NT2/D1 (cell line): Measurements from ENCODE around the gene ARSJ.
"Not testable (repeated sequence)": the region's sequence is repeated elsewhere in the genome, so short reads cannot be mapped to it uniquely, and the experiment has no call there.

Experiments
- DNase-seq: peaks from one replicate; pipeline ENCODE4 v3.0.0-alpha.2; 2011; ENCODE audit warnings: low read depth, low spot score
- H3K27me3 ChIP-seq: 2 replicates; pipeline ENCODE4 v1.6.0; 2011; ENCODE audit warnings: mild to moderate bottlenecking; ENCODE audit not compliant: insufficient read length, insufficient read depth
- H3K36me3 ChIP-seq: 2 replicates; pipeline ENCODE4 v1.6.1; 2011; ENCODE audit warnings: mild to moderate bottlenecking, low read length, mixed read lengths; ENCODE audit not compliant: insufficient read depth, insufficient read length
- H3K4me1 ChIP-seq: 2 replicates; pipeline ENCODE4 v1.5.1; 2011; ENCODE audit not compliant: insufficient read depth, insufficient read length
- H3K4me3 ChIP-seq: 2 replicates; pipeline ENCODE4 v1.5.1; 2011; ENCODE audit warnings: low read depth; ENCODE audit not compliant: insufficient read length
- H3K9ac ChIP-seq: 2 replicates; pipeline ENCODE4 v1.6.0; 2011; ENCODE audit warnings: low read depth; ENCODE audit not compliant: insufficient read length
- H3K9me3 ChIP-seq: 2 replicates; pipeline ENCODE4 v1.5.1; 2011; ENCODE audit warnings: mild to moderate bottlenecking, low read length; ENCODE audit not compliant: insufficient read depth
- SUZ12 ChIP-seq: IDR thresholded peaks from 2 replicates; pipeline ENCODE4 v1.6.1; 2011; ENCODE audit not compliant: insufficient read length, insufficient read depth; ENCODE audit errors: extremely low read depth
- YY1 ChIP-seq: IDR thresholded peaks from 2 replicates; pipeline ENCODE4 v1.6.1; 2011; ENCODE audit not compliant: insufficient read length, insufficient read depth
- ZNF274 ChIP-seq: IDR thresholded peaks from 2 replicates; pipeline ENCODE4 v1.6.1; 2011; ENCODE audit warnings: mild to moderate bottlenecking, low read depth, low read length

ARSJ gene

DNA sequence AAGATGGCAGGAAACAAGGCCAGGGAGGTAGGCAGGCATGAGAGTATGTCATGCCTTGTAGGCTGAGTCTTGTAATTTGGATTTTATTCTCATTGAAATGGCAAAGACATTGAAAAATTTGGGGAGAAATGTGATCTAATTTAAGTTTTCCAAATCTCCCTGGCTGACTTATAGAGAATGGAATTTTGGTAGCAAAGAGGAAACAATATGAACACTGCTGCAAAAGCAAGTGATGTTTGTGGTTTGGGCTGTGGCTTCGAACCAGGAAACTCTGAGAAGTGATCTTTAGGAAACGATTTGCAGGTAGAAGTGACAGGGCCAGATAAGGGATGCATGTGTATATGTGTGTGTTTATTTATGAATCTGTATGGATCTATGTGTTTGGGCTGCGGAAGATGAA lies 35.6 kb downstream of the ARSJ start:
- no peak for TF ChIP-seq YY1
- TF ChIP-seq SUZ12: no peak
- no peak for TF ChIP-seq ZNF274
- Histone ChIP-seq H3K27me3 (no peaks in the 10 kb centered on the region), H3K9ac (no peak overlapping the region), H3K4me1 (no peaks in the 10 kb centered on the region), H3K9me3 (no peaks in the 10 kb centered on the region), H3K36me3 (no peaks in the 10 kb centered on the region), H3K4me3 (no peak overlapping the region)
- no peak for DNase-seq

DNA sequence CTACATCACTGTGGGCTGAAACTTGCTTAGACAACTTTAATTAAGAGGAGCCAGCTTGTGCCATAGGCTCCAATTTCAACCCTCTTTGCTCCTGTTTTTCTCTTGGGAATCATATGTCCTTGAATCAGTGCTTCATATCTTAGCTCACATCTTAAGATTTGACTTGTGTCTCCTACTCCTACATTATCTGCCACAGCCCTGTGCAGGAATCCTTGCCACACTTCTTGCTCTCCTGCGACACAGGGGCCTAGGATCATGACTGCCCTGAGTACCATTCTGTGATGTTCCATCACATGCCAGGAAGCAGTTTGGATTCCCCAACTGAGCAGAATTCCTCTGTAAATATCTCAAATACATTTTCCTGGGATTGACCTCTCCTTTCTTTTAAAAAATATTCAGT lies 36.4 kb downstream of the ARSJ start:
- no peaks in the 10 kb centered on the region for H3K36me3 ChIP-seq
- H3K4me1 ChIP-seq: no peaks in the 10 kb centered on the region
- no peak overlapping the region for H3K4me3 ChIP-seq
- no peak overlapping the region for H3K9ac ChIP-seq
- H3K9me3 ChIP-seq: no peaks in the 10 kb centered on the region
- TF ChIP-seq YY1 (no peak), SUZ12 (no peak)
- DNase-seq: no peak
- no peaks in the 10 kb centered on the region for H3K27me3 ChIP-seq

DNA sequence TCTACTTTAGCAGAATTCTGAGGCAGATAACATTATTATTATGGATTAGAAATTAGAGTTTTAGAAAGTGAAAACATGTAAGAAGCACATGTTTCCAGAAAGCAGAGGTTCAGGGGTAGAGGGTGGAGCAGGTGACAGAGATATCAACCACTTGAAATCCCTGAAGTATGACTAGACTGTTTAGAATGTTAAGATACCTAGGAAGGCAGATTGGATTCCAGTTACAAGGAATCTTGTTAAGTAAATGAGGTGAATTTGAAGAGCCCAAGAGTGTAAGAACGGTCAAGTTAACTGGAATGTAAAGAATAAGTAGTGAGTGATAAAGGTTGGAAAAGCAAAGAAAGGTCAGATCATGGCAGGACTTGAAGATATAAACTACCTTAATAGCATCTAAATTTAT lies 37.6 kb downstream of the ARSJ start:
- H3K36me3 ChIP-seq: no peaks in the 10 kb centered on the region
- no peaks in the 10 kb centered on the region for H3K4me1 ChIP-seq
- no peak overlapping the region for H3K4me3 ChIP-seq
- H3K9me3 ChIP-seq: no peaks in the 10 kb centered on the region
- TF ChIP-seq ZNF274: no peak
- TF ChIP-seq SUZ12: no peak
- TF ChIP-seq YY1: no peak
- H3K27me3 ChIP-seq: no peaks in the 10 kb centered on the region
- no peak for DNase-seq
- no peak overlapping the region for H3K9ac ChIP-seq

DNA sequence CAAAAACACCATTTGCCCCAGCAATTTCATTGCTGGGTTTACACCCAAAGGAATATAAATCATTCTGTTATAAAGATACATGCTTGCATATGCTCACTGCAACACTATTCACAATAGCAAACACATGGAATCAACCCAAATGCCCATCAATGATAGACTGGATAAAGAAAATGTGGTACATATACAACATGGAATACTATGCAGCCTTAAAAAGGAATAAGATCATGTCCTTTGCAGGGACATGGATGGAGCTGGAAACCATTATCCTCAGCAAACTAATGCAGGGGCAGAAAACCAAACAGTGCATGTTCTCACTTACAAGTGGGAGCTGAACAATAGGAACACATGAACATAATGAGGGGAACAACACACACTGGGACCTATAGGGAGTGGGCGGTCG lies 39.3 kb downstream of the ARSJ start:
- not testable (repeated sequence) for DNase-seq, H3K9me3 ChIP-seq, H3K4me1 ChIP-seq, H3K27me3 ChIP-seq, H3K36me3 ChIP-seq, H3K9ac ChIP-seq, H3K4me3 ChIP-seq

DNA sequence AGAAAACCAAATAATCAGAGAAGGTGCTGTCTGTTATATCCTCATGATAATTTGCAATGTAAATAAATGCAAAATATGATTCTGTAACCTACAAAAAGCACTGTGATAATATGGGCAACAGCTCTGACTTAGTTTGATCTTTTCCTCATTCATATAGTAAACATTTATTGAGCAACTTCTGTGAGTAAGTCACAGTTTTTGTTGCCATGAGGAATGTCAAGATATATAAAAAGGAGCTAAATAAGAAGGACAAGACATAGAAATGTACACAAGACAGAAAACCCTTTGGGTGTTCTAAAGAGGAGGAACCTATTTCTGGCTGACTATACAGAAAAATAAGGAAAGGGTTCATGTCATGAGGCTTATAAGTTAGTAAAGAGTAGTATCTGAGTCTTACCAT lies 44.3 kb downstream of the ARSJ start:
- Histone ChIP-seq H3K27me3 (no peaks in the 10 kb centered on the region), H3K36me3 (no peaks in the 10 kb centered on the region), H3K9me3 (no peaks in the 10 kb centered on the region), H3K4me3 (no peak overlapping the region), H3K4me1 (no peaks in the 10 kb centered on the region), H3K9ac (no peak overlapping the region)
- TF ChIP-seq ZNF274: no peak
- TF ChIP-seq SUZ12: no peak
- no peak for TF ChIP-seq YY1
- DNase-seq: no peak

DNA sequence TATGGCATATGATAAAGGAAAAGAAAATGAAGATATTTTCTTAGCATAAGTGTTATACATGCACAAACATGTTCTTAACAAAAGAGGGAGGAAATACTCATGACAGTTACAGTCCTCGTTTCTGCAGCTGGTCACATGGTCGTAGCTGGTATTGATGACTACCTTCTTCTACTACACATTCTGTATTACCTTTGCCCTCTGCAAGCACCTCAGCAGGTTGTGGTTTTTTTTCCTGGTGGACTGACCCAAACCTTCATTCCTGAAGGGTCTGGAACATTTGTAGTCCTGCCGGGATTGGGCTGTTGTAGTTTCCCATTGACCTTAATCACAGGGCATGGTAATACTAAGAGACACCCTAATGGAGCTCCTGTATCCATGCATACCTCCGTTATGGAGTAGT lies 54.7 kb downstream of the ARSJ start:
- H3K9ac ChIP-seq, H3K9me3 ChIP-seq, H3K36me3 ChIP-seq, DNase-seq, H3K27me3 ChIP-seq, H3K4me3 ChIP-seq, H3K4me1 ChIP-seq: not testable (repeated sequence)

DNA sequence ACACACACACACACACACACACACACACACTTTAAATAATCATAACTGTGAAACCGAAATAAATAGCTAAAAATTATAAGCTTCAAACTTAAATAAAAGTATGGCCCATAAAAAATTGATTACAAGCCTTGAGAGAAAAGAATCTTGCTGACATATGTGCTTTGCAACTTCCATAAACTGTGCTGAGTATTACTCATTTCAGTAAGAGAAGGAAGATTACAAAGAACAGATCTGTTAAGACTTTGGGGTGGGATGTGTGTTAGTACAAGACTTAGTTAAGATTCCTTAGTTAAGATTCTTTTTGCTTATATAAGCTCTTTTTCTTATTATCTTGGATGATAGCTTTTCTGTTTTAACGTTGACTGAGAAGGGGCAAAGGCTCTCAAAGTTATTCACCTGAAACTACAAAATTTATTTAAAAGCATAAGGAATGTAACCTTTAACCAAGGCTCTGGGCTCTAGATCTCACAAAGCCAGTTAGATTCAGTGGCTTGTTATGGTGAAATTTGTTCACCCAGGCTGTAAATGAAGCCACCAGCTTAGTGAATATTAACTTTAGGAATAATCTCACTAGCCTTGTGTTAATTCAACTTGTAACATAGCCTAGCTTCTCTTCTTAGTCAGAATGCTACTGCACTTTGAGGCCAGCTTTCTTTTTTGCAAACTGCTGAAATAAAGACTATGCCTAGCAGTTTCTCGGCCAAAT lies 58.2 kb downstream of the ARSJ start:
- no peaks in the 10 kb centered on the region for H3K36me3 ChIP-seq
- TF ChIP-seq SUZ12: no peak
- no peak for TF ChIP-seq ZNF274
- TF ChIP-seq YY1: no peak
- no peak overlapping the region for H3K4me3 ChIP-seq
- no peaks in the 10 kb centered on the region for H3K27me3 ChIP-seq
- no peaks in the 10 kb centered on the region for H3K9me3 ChIP-seq
- DNase-seq: no peak
- H3K9ac ChIP-seq: no peak overlapping the region
- H3K4me1 ChIP-seq: no peaks in the 10 kb centered on the region

DNA sequence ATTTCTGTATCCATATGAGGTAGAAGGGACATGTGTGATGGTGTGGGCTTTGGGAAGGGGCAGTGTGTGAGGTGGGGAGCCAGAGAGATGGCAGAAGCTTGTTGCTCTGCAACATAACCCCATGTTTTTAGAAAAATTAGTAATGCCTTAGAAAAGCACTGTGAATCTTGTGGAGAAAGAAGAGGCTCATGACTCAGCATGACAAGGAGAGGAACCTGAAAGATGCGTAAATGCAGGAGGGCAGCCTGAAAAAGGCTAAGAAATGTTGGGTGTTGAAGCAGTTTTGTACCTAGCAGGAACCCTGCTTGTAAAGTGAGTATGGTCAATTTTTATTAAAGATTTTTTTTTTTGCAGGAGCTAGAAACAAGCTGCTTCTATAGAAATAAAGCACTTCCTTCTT lies 59.8 kb downstream of the ARSJ start:
- Histone ChIP-seq H3K27me3 (no peaks in the 10 kb centered on the region), H3K9me3 (no peaks in the 10 kb centered on the region), H3K4me3 (no peak overlapping the region), H3K9ac (no peak overlapping the region), H3K36me3 (no peaks in the 10 kb centered on the region), H3K4me1 (no peaks in the 10 kb centered on the region)
- DNase-seq: no peak
- TF ChIP-seq YY1 (no peak), SUZ12 (no peak), ZNF274 (no peak)
